Stomach (tissue), 4 donors: ENCODE measurements around the gene TBC1D8.

Source experiments
- POLR2A ChIP-seq, 4 donors: fragments of 450-650 bp; IDR thresholded peaks; one replicate each; pipeline ENCODE4 v1.6.1; 2016; ENCODE audit warnings: antibody characterized with exemption in 4 of 4, control low read depth in 2 of 4, mild to moderate bottlenecking in 1 of 4, moderate library complexity in 1 of 4
- TF ChIP-seq, protein P1 (sequence below), 7 experiments: fragments of 450-650 bp in 4 of 7; fragments of 200-600 bp in 3 of 7; sonication (generic) in 3 of 7; IDR thresholded peaks; one replicate each; pipeline ENCODE4 v1.5.1; 2016 to 2019; ENCODE audit warnings: antibody characterized with exemption in 7 of 7, control low read depth in 2 of 7, mild to moderate bottlenecking in 1 of 7

DNA sequence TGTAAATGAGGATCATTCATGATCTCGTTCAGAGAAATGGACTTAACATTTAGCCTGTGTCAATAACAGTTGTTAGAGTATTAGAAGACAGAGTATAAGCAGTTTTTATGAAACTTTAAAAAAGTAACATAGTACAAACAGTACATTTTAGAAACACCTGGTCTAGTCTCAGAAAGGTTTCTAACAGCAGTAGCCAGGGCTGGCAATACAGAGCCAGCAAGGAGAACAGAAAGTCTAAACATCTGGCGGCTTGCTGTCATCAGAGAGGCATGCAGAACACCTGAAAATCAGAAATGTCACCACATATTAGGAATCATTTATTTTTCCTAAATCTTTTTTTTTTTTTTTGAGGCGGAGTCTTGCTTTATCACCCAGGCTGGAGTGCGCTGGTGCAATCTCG, 99.0 kb downstream of the TBC1D8 start:
- no peak for TF ChIP-seq POLR2A (IDR thresholded peaks at IDR 0.05)
- TF ChIP-seq, protein P1, sequence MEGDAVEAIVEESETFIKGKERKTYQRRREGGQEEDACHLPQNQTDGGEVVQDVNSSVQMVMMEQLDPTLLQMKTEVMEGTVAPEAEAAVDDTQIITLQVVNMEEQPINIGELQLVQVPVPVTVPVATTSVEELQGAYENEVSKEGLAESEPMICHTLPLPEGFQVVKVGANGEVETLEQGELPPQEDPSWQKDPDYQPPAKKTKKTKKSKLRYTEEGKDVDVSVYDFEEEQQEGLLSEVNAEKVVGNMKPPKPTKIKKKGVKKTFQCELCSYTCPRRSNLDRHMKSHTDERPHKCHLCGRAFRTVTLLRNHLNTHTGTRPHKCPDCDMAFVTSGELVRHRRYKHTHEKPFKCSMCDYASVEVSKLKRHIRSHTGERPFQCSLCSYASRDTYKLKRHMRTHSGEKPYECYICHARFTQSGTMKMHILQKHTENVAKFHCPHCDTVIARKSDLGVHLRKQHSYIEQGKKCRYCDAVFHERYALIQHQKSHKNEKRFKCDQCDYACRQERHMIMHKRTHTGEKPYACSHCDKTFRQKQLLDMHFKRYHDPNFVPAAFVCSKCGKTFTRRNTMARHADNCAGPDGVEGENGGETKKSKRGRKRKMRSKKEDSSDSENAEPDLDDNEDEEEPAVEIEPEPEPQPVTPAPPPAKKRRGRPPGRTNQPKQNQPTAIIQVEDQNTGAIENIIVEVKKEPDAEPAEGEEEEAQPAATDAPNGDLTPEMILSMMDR (IDR thresholded peaks at IDR 0.05): no peak
